Peyer's patch (tissue), 4 donors: ENCODE data around the gene TEX29.

Experiments
- POLR2A ChIP-seq, 2 donors: fragments of 450-650 bp; IDR thresholded peaks; one replicate each; pipeline ENCODE4 v1.5.1; 2017; ENCODE audit warnings: antibody characterized with exemption in 2 of 2, mild to moderate bottlenecking in 2 of 2, moderate library complexity in 2 of 2
- TF ChIP-seq, protein P1 (sequence below), 6 experiments: fragments of 450-650 bp in 4 of 6; fragments of 200-600 bp in 2 of 6; sonication (generic) in 1 of 6; IDR thresholded peaks; one replicate each; pipeline ENCODE4 v1.5.1; 2017 to 2019; ENCODE audit warnings: antibody characterized with exemption in 6 of 6, mild to moderate bottlenecking in 3 of 6, moderate library complexity in 1 of 6

GRCh38 chr13:111356795-111357194 is 36.4 kb downstream of the TEX29 start:
- TF ChIP-seq, protein P1, sequence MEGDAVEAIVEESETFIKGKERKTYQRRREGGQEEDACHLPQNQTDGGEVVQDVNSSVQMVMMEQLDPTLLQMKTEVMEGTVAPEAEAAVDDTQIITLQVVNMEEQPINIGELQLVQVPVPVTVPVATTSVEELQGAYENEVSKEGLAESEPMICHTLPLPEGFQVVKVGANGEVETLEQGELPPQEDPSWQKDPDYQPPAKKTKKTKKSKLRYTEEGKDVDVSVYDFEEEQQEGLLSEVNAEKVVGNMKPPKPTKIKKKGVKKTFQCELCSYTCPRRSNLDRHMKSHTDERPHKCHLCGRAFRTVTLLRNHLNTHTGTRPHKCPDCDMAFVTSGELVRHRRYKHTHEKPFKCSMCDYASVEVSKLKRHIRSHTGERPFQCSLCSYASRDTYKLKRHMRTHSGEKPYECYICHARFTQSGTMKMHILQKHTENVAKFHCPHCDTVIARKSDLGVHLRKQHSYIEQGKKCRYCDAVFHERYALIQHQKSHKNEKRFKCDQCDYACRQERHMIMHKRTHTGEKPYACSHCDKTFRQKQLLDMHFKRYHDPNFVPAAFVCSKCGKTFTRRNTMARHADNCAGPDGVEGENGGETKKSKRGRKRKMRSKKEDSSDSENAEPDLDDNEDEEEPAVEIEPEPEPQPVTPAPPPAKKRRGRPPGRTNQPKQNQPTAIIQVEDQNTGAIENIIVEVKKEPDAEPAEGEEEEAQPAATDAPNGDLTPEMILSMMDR (IDR thresholded peaks at IDR 0.05) = no peak
- TF ChIP-seq POLR2A (IDR thresholded peaks at IDR 0.05) = no peak
